LNCaP clone FGC (cell line): ENCODE results near the gene EDN1.

Experiments used
- DNase-seq: peaks from one replicate; pipeline ENCODE4 v3.0.0-alpha.2; 2011; ENCODE audit warnings: low read depth
- H3K4me3 ChIP-seq: 2 replicates; pipeline ENCODE4 v1.5.1; 2011; ENCODE audit warnings: mild to moderate bottlenecking, low read depth, low read length, control low read depth
- CTCF ChIP-seq: IDR thresholded peaks from 2 replicates; pipeline ENCODE4 v1.5.1; 2012; ENCODE audit warnings: mild to moderate bottlenecking; ENCODE audit not compliant: control insufficient read depth, insufficient read depth; ENCODE audit errors: extremely low read depth

The EDN1 gene

GRCh38 chr6:12261502-12261901 lies 28.7 kb upstream of the EDN1 start:
- H3K4me3 ChIP-seq: no peak overlapping the region
- no peak for TF ChIP-seq CTCF
- no peak for DNase-seq

GRCh38 chr6:12262236-12263061 lies 27.7 kb upstream of the EDN1 start:
- no peak overlapping the region for H3K4me3 ChIP-seq
- no peak for TF ChIP-seq CTCF
- DNase-seq: no peak

- no peak overlapping the region for H3K4me3 ChIP-seq
- no peak for TF ChIP-seq CTCF
- DNase-seq: no peak
These were observed 26.8 kb upstream of the EDN1 start for GRCh38 chr6:12263403-12263802.

GRCh38 chr6:12264671-12265070 lies 25.5 kb upstream of the EDN1 start:
- no peak overlapping the region for H3K4me3 ChIP-seq
- no peak for DNase-seq
- no peak for TF ChIP-seq CTCF

GRCh38 chr6:12265296-12265695 lies 24.9 kb upstream of the EDN1 start:
- TF ChIP-seq CTCF: no peak
- H3K4me3 ChIP-seq: no peak overlapping the region
- no peak for DNase-seq

GRCh38 chr6:12265791-12266190 lies 24.4 kb upstream of the EDN1 start:
- TF ChIP-seq CTCF: no peak
- H3K4me3 ChIP-seq: no peak overlapping the region
- DNase-seq: no peak

GRCh38 chr6:12266571-12266970 lies 23.6 kb upstream of the EDN1 start:
- H3K4me3 ChIP-seq: no peak overlapping the region
- DNase-seq: no peak
- no peak for TF ChIP-seq CTCF
